PC-3 (cell line): ENCODE measurements around the gene IGSF8.

Experiments
- CTCF ChIP-seq: fragments of 300-600 bp; sonication (generic); conservative IDR thresholded peaks from 2 replicates; pipeline ENCODE4 v1.5.1; 2017; ENCODE audit warnings: antibody characterized with exemption, low read depth, mild to moderate bottlenecking, low read length
- EZH2 ChIP-seq: fragments of 300-600 bp; sonication (generic); IDR thresholded peaks from one replicate; pipeline ENCODE4 v1.6.1; 2017; ENCODE audit warnings: antibody characterized with exemption, mild to moderate bottlenecking, low read length; ENCODE audit not compliant: unreplicated experiment

- TF ChIP-seq CTCF (no peak), EZH2 (no peak)
These were observed 38.9 kb upstream of the IGSF8 start for GRCh38 chr1:160137216-160137862.
